A549 (cell line): Measurements from ENCODE around the gene TSHZ2.

ENCODE experiments used
- EP300 ChIP-seq, 2 experiments: fragments of >200 bp; sonication (Bioruptor Twin); formaldehyde crosslinking; IDR thresholded peaks; 2 replicates in 1 of 2; 3 replicates in 1 of 2; pipeline ENCODE4 v1.6.1; 2016 to 2017
- KDM1A ChIP-seq: fragments of 200-600 bp; sonication (generic); IDR thresholded peaks from 2 replicates; pipeline ENCODE4 v1.6.1; 2016; ENCODE audit warnings: low read depth, mild to moderate bottlenecking
- MAFK ChIP-seq: fragments of 450-650 bp; IDR thresholded peaks from 2 replicates; pipeline ENCODE4 v1.6.1; 2014; ENCODE audit not compliant: partially characterized antibody
- POLR2A ChIP-seq: IDR thresholded peaks from 2 replicates; pipeline ENCODE4 v1.6.1; 2012; ENCODE audit warnings: mild to moderate bottlenecking, low read length
- POLR2AphosphoS2 ChIP-seq: conservative IDR thresholded peaks from 2 replicates; pipeline ENCODE4 v1.6.1; 2012; ENCODE audit warnings: low read length, improper control_type of control experiment, inconsistent platforms
- REST ChIP-seq: fragments of 200-600 bp; sonication (generic); IDR thresholded peaks from 2 replicates; pipeline ENCODE4 v1.6.1; 2016; ENCODE audit warnings: antibody characterized with exemption, mild to moderate bottlenecking, moderate library complexity
- TF ChIP-seq, protein P1 (sequence below): fragments of >200 bp; sonication (Bioruptor Twin); formaldehyde crosslinking; IDR thresholded peaks from 3 replicates; pipeline ENCODE4 v1.5.1; 2016

DNA sequence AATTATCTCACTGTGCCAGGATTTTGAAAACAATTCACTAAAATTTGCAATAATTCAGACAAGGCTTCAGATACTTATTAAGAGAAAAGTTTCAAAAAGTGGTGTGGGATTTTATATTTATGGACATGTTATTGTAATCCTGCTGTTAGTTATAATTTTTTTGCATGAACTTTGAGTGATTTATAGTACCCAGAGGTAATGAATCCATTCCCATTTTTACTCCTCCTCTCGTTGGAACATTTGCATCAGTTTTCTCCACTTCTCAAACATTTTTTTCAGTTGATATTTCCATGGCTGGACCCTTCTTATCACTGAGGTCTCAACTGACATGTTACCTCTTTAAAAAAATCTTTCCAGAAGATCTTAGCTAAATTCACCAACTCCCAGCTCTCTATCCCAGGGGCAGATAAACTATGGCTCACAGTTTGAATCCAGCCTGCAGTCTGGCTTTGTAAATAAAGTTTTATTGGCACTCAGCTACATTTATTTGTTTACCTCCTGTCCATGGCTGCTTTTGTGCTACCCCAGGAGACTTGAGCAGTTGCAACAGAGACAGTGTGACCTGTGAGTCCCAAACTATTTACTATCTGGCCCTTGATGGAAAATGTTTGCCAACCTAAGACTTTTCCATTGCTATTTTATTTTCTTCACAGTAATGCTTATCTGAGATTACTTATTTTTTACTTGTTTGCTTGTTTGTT lies 83.4 kb downstream of the TSHZ2 start:
- TF ChIP-seq POLR2AphosphoS2 (no peak), KDM1A (no peak), POLR2A (no peak), REST (no peak), EP300 (IDR thresholded peaks at IDR 0.05) (no peak), MAFK (no peak)
- TF ChIP-seq, protein P1, sequence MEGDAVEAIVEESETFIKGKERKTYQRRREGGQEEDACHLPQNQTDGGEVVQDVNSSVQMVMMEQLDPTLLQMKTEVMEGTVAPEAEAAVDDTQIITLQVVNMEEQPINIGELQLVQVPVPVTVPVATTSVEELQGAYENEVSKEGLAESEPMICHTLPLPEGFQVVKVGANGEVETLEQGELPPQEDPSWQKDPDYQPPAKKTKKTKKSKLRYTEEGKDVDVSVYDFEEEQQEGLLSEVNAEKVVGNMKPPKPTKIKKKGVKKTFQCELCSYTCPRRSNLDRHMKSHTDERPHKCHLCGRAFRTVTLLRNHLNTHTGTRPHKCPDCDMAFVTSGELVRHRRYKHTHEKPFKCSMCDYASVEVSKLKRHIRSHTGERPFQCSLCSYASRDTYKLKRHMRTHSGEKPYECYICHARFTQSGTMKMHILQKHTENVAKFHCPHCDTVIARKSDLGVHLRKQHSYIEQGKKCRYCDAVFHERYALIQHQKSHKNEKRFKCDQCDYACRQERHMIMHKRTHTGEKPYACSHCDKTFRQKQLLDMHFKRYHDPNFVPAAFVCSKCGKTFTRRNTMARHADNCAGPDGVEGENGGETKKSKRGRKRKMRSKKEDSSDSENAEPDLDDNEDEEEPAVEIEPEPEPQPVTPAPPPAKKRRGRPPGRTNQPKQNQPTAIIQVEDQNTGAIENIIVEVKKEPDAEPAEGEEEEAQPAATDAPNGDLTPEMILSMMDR, result no peak
